GM21447 (cell line): Measurements from ENCODE around the gene HIGD1A.

Experiments used
- ATAC-seq: cut with Tn5 transposase; IDR thresholded peaks from one replicate; pipeline ENCODE4 v1.9.1; 2021; ENCODE audit not compliant: unreplicated experiment

Gene HIGD1A

DNA sequence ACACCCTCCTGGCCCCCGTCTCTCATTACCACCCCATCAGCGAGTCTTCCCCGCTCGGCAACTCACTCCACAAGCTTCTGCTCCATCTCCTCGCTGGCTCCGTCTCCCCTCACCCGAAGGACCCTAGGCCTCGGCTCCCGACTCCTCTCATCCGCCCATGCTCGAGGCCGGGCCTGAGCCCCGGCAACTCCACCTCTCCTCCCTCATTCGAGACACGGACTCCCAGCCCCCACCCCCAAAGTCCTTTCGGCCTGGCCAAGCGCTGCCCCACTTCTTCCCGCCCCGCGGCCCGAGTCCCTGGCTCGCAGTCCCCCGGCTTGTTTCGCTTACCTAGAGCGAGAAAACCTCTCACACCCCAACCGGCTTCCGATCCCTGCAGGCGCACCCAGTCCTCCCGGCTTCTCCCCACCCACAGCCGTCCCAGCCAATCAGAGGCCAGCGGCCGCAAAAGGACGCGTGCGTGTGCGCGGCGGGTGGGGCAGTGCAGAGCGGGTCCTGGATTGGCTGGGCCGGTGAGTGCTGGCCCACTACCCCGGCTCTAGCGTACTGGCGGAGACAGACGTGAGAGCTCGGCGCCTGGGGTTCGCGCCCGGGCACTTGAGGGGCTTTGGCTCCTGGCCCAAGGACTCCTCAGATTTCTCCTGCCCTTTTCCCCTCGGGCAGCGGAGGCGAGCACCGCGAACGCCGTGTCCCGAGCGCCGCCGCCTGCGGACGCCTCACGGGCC, at the start of gene HIGD1A:
Gene HIGD1A, minus strand, starts transcription at position 385 of the 725 bp plus-strand sequence. CDS start 10,237 bp downstream, outside the sequence.
- ATAC-seq, result peak; percentile 99

DNA sequence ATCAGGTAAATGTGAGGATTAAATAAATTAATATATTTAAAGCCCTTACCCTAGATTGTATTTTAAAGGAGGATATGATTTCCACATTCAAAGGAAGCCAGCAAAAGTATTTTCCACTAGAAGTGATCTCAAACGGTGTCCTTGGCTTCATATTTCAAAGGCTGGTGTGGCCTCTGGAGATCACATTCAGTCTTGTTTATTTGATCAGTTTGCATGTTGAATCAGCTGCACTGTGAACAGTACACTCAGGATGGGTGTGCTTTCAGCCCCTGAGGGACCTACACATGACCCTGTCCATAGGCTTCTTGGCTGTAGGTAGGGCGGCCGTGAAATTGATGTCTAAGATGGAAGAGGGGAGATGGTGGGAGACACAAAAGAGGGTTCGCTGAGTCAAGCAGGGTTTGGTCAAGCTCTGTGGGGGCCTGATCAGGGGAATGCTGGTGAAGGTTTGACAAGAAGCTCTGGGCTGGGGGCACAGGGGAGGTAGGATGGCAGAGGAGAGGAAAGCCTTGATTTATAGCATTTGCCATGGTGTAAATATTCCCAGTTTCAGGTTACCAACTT, 49.5 kb upstream of the HIGD1A start:
- no peak for ATAC-seq

DNA sequence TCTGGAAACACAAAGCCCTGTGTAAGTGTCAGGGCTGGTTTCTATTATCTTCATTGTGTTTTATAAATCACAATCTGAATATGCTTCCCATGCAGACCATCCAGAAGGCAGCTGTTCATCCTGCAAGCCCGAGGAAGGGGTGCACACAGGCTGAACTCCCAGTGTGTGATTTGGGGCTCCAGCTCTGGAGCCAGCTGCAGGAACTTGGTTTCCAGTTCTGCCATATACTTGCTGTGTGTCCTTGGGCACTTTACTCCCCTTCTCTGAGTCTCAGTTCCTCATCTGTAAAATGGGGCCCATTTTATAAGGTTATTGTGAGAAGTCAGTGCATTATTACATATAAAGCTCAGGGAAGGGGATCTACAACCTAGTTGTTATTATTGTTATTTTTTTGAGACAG, 48.8 kb upstream of the HIGD1A start:
- ATAC-seq, result no peak

DNA sequence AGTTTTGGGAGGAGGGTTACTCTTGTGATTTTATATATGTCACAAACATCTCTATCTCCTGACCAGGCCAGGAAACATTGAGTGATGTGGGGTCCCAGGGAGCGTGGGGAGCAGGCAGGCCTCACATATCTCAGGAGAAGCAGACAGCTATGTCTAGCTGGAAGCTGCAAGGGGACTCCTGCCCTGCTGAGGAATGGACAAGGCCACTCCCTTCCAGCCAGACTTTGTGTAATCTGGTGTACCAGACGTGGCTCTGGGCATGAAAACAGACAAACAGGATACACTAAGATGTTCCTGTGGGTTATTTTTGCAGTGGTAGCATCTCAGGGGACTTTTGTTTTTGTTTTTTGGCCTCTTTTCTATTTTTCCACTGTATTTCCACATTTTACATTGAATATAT, 48.2 kb upstream of the HIGD1A start:
- ATAC-seq, result no peak

DNA sequence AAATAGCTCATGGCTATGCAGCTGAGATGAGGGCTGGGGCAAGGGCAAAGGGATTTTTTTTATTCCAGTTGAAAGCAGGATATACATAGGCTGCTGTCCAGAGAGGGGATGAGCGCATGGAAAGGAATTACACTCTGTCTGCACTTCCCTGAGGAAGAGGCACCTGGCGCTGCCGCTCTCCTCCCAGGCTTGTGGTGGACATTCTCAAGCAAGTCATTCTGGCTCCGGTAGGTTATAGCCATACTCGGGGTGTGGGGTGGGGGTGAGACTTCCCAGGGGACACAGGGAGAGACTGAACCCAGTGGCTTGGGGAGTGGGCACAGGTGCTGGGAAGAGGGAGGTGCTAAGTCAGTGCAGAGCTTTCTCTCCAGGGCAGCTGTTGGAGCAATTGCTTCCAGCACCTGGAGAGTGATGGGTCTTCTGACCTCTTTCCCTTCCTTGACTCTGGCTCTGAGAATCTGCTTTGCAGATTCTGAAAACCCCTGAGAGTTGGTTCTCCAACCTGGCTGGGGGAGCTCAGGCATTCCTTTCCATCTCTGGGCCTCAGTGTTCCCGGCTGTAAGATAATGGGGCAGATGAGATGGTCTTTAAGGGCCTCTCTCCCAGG, 47.0 kb upstream of the HIGD1A start:
- no peak for ATAC-seq

DNA sequence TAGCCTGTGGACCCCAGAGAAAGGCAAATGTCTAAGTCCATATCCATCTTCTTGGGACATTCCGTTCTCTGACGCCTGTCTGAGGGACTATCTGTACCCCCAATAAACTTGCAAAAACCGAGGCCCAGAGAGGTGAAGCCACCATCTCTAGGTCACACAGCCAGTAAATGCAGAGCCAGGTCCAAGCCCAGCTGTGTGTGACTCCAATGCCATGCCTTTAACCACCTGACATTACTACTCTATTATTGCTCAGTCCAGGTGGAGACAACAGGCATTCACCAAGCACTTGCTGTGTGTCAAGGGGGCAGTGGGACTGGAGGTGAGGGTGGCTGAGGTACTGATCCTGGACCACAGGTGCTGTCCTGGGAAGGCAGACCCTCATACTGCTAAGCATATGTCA, 46.0 kb upstream of the HIGD1A start:
- ATAC-seq, result no peak

DNA sequence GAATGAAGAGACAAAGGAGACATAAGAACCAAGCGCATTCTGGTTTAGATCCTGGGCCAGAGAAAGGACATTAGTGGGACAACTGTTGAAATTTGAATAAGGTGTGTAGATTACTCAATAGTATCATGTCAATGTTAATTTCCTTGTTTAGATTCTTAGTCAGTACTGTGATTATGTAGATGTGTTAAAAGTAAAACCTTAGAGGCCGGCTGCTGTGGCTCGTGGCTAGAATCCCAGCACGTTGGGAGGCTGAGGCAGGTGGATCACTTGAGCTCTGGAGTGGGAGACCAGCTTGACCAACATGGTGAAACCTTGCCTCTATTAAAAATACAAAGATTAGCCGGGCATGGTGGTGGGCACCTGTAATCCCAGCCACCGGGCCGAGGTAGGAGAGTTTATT, 44.7 kb upstream of the HIGD1A start:
- ATAC-seq, result no peak

DNA sequence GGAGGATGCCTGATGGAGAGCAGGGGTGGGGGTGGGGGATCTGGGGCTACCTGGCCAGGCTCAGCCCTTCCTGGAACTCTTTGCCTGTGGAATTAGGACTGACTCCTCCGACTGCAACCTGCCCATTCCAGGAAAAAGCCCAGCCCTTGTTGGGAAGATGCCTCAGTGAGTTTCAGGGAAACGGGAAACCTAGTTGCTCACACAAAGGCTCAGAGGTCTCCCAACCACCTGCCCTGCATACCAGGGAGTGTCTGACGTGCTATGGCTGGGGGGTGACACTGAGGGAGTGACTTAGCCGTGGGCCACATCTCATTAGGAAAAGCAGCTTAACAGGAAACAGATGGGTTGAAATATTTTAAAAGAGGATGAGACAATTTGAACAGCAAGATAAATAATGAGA, 43.4 kb upstream of the HIGD1A start:
- ATAC-seq, result no peak

DNA sequence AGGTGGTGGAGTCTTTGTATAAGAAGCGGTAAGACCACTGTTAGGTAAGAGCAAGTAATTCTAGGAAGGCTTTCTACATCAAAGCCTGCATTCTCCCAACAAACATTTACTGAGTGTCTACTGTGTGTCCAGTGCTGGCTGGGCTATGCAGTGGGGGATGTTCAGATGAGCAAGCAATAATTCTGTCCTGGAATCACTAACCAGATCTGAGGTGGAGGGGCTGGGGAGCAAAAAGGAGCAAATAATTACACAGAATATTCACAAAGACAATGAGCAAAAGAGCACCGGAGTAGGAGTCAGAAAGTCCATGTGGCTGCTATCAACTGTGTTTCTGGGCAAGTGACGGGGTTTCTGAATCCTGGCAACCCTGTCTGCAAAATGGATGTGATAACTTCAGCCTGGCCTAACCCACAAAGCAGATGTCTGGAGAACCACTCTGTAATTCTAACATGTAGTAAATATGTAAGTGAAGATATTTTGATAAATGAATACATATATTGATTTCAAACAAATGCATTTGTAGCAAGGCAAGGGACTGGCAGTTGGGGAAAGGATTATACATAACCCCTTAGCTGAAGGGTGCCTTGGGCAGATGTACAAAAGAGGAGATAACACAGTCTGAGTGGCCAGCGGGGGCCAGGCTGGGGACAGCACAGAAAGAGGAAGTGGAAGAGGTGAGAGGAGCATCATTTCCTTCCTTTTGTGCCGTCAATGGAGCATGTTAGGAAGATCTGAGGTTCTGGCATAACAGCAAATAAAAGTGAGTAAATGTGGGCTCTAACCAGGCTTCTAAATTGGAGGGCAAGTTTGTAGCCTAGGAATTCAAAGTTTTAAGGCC, 42.6 kb upstream of the HIGD1A start:
- ATAC-seq, result no peak

DNA sequence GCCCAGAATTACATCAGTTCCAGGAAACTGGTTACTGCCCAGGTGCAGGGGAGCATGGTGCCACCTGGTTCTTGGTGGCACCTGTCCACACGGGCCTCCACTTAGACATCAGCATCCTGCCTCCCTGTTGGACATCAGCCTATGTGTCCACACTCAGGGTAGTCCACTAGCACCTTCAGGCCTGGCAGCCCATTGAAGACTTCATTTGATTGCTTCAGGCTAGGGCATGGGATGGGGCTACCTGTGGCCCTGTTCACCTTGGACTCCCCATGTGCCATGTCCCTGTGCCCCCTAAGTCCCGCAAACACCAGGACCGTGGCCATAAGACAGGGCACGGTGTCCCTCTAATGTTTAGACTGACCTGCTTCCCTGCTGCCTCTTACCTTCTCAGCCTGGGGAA, 40.5 kb upstream of the HIGD1A start:
- no peak for ATAC-seq

DNA sequence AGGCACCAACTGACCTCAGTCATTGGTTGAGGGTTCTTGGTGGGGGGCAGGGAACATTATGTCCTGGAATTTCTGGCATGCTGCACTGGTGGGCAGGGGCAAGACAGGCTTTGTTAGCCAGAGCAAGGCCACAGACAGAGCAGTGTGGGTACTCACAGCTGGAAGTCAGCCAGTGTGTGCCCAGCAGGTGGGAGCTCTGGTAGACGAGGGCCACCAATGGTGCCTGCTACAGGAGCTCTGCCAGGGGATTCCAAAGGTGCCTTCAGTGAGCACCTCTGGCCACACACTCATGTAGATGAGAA, 40.1 kb upstream of the HIGD1A start:
- ATAC-seq, result no peak

DNA sequence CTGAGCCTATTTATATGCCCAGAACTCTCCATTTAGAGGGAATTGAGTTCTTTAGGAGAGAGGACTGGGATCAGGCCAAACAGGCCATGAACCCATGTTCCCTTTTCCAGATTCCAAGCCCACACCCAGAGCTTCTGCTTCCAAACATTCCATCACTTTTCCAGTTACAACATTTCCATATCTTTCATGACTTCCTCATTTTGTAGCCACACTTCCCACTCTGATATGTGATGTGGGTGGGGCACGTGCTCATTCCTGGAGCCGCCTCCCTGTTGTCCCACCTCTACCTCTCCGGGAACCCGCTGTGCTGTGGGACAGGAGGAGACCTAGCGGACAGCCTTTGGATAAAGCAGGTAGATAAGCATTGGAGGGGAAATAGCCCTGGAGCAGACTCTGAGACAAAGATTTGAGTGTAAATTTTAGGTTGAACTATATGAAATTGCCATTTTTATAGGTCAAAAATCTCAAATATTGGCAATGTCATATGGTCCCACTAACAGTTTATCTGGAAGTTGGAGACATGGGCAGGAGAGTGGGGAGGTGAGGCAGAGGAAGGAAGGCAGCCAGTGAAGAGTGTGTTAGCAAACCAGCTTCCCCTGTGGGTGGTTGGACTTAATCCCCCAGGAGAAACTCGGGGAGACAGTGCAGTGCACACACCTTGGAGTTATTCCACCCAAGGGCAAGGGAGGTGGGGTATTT, 39.6 kb upstream of the HIGD1A start:
- no peak for ATAC-seq

DNA sequence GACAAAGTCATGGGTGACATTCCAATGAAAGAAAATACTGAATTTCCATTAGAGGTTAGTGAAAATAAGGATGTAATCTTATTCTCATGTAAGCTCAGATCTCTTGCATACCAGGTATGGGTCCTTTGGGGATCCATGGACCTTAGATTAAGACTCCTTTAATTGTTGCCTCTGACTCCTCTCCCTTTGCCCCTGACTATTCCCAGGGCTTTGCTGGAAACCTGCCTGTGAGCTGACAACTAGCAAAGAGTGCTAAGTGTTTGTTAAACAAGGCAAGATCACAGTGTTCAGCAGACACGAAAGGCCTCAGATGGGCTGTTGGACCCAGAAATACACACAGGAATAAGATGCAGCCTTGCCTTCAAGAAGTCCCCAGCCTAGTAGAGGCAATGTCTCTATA, 37.0 kb upstream of the HIGD1A start:
- no peak for ATAC-seq

DNA sequence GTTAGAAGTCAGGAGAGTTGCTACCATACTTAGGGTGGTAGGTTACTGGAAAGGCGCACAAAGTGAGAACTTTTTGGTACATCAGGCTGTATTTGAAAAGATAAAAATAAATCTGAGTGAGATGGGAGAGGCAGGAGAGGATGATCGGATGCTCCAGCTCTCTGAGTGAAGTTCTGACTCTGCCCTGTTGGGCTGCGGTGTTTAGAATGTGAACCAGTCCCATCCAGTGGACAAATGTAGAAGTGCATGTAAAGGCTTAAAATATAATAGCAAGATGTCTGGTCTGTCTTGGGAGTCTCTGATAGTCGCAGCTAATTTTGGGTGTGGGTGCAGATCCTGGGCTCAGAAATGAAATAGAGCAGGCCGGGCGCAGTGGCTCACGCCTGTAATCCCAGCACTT, 35.3 kb upstream of the HIGD1A start:
- peak; percentile 94 for ATAC-seq

DNA sequence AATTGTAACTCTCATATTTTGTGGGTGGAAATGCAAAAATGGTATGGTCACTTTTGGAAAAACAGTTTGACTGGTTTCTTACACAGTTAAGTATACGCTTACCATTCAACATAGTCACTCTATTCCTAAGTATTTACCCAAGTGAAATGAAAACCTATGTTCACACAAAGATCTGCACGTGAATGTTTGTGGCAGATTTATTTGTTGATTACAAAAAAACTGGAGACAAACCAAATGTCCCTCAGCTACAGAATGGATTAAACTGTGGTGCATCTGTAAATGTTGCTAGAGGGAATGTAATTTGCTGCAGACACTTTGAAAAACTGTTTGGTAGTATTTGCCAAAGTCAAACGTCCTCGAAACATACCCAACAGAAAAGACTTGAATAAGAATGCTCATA, 34.3 kb upstream of the HIGD1A start:
- no peak for ATAC-seq

DNA sequence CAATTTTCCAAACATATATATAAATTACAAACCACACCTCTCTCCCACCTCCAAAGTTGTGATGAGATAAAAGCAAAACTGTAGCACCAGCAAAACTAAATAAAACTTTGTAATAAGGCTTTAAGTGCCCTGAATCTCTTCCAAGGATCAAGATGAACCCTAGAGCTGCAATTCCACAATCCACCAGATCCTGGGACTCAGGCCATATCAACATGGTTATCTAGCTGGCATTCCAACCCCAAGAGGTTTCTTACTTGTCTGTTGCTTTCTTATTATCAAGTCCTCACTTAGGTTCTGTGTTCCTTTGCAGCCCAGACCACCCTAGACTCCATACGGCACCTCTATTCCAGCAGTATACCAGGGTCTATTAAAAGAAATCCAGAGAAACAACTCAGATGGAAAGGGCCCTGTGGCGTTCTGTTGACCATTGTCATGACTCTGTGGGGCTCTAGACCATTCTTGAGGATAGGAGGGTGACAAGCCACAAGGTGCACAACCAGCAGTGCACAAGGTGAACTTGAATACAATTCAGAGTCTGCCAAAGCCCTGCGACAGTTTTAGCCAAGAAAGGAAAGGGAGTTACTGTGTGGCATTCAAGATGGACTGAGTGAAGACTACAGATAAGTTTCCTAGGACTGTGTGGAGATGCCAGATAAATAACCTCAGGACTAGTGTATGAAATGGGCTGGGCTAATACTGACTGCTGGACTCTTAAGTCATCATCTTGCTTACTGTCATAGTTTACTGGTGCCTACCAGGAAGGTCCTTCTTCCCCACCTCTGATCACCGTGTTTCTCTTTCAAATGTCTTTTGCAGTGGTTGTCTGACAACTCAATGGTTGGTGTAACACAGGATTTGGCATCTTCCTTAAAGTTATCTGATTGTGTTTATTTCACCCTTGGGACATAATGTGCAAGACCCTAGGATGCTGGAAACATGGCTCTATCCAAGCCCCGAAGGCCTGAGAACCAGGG, 32.1 kb upstream of the HIGD1A start:
- ATAC-seq, result no peak

DNA sequence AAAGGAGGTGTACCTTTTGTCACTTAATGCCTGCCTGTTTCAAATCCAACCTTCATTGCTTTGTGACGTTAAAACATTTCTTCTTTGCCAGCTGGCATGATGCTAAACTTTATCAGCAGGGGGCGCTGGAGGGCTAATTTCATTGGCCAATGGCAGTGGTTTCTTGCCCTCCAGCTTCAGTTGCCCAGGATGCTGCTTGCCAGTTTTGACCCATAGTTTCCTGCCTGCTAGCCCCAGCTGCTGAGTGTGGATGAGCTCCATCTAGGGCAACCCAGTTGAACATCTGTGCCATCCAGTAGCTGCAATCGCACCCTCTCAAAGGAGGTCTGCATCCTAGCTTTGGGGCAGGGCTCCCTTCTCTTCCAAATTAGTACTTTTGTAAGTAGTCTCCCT, 27.0 kb upstream of the HIGD1A start:
- ATAC-seq, result peak; percentile 65

DNA sequence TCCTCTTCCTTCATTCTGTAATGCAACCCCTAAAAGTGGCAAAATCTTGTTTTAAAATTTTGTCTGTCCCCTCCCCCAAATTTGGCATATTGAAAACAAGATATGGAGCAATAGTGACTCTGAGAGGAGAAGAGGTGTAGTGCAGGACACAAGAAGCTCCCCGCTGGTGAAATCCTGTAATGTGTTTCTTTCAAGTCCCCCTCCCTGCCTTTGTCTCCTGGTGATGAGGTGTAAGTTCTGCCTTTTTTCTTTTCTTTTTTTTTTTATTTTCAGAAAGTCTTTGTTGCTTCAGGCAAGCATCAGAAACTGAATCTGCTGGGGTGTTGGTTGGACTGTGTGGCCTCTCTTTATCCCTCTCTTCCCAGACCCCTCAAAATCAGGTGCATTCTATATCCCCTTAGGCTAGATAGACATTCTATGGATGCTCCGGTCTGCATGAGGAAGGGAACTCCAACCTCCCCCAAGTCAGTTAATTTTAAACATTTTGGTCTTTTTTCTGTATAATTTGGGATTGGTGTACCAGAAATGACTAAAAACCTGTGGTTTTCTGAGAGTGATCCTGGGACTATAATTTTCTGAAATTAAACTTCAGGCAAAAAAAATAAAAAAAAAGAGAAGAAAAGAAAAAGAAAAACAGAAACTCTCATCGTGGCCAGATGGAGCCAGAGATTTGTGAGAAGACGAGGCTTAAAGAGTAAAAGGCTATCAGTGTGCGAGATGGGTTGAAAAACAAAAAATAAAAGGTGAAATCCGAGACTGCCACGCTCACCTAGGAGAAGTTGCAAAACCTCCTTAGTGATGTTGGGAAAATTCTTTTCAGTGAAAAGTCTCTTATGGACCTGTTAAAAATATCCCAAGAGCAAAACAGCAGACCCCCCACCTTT, 26.4 kb upstream of the HIGD1A start:
- no peak for ATAC-seq
